ENCODE measurements around the gene ELP1.

DNA sequence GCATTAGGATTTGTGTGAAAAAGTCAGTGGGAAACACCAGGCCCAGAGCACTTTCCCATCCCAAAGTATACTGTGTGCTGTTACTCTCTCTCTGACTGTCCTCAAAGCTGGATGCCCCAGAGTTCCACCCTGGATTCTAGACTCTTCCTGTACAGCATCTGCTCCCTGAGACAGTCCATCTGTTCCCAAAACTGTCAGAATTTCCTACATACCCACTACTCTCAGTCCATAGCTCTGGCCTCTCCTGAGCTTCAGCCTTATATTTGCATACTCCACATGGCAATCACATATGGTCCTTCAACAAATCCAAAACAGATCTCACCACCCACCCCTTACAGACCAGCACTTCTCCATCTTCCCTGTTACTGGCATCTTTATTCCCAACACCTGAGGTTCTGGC is 9.5 kb downstream of the ELP1 start:
- TF ChIP-seq, protein P1, sequence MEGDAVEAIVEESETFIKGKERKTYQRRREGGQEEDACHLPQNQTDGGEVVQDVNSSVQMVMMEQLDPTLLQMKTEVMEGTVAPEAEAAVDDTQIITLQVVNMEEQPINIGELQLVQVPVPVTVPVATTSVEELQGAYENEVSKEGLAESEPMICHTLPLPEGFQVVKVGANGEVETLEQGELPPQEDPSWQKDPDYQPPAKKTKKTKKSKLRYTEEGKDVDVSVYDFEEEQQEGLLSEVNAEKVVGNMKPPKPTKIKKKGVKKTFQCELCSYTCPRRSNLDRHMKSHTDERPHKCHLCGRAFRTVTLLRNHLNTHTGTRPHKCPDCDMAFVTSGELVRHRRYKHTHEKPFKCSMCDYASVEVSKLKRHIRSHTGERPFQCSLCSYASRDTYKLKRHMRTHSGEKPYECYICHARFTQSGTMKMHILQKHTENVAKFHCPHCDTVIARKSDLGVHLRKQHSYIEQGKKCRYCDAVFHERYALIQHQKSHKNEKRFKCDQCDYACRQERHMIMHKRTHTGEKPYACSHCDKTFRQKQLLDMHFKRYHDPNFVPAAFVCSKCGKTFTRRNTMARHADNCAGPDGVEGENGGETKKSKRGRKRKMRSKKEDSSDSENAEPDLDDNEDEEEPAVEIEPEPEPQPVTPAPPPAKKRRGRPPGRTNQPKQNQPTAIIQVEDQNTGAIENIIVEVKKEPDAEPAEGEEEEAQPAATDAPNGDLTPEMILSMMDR (IDR thresholded peaks at IDR 0.05; ENCODE audit: low read length), result no peak
- no peak for TF ChIP-seq EZH2 (optimal IDR thresholded peaks at IDR 0.05; ENCODE audit: low read depth, low read length)
